B cell (primary cell): ENCODE data around the gene CATSPERD. TPM values are rescaled to one million over a fixed set of nuclear protein-coding genes. Genes with fewer than 3 reads are reported as not detected.

Source experiments
- ATAC-seq: fragments of 200-7000 bp; cut with Tn5 transposase; one replicate; pipeline ENCODE4 v1.10.0; 2021; ENCODE audit warnings: low read depth, mild to moderate bottlenecking, moderate number of reproducible peaks, moderate library complexity
- CTCF ChIA-PET: fragments of 350-600 bp; sonication (Branson Sonifier 250); formaldehyde crosslinking; loops from one replicate; lab custom pipeline; 2021; ENCODE audit warnings: antibody characterized with exemption, inconsistent platforms; lab: Charles Lee
- POLR2A ChIA-PET: fragments of 350-600 bp; sonication (Branson Sonifier 250); formaldehyde crosslinking; loops from one replicate; lab custom pipeline; 2021; ENCODE audit warnings: antibody characterized with exemption; lab: Charles Lee
- DNase-seq: peaks from one replicate; pipeline ENCODE4 v3.0.0; 2013
- H2AFZ ChIP-seq: 2 replicates; pipeline ENCODE4 v1.6.1; 2012; ENCODE audit warnings: mild to moderate bottlenecking, low read depth, low read length; ENCODE audit not compliant: insufficient read depth, poor library complexity, severe bottlenecking
- H3K27ac ChIP-seq, 2 donors: 1 replicate in 1 of 2; 2 replicates in 1 of 2; pipeline ENCODE4 v1.5.1; 2012 to 2013; ENCODE audit warnings: low read length in 2 of 2, mild to moderate bottlenecking in 2 of 2, moderate library complexity in 1 of 2
- H3K27me3 ChIP-seq, 4 experiments: fragments of 200-600 bp in 1 of 4; sonication (generic) in 1 of 4; replicated peaks in 1 of 4; 1 replicate in 2 of 4; 2 replicates in 2 of 4; pipeline versions ENCODE4 v1.6.1 to v1.7.0; 2013 to 2016; ENCODE audit warnings: low read length in 3 of 4, mild to moderate bottlenecking in 2 of 4, mixed read lengths in 1 of 4, moderate library complexity in 1 of 4; ENCODE audit not compliant: insufficient read depth in 4 of 4, control insufficient read depth in 3 of 4; ENCODE audit errors: control extremely low read depth in 1 of 4
- H3K36me3 ChIP-seq, 2 experiments: replicated peaks in 1 of 2; 1 replicate in 1 of 2; 2 replicates in 1 of 2; pipeline versions ENCODE4 v1.6.1 to v1.7.1; 2013; ENCODE audit warnings: low read length in 1 of 2; ENCODE audit not compliant: insufficient read depth in 2 of 2, control insufficient read depth in 1 of 2; ENCODE audit errors: control extremely low read depth in 1 of 2, extremely low read depth in 1 of 2
- H3K4me1 ChIP-seq, 2 donors: fragments of 200-600 bp in 1 of 2; sonication (generic) in 1 of 2; 1 replicate in 1 of 2; 2 replicates in 1 of 2; pipeline versions ENCODE4 v1.5.1 to v1.6.1; 2013 to 2017; ENCODE audit warnings: low read length in 2 of 2; ENCODE audit not compliant: control insufficient read depth in 2 of 2, insufficient read depth in 2 of 2
- H3K4me2 ChIP-seq: replicated peaks from 2 replicates; pipeline ENCODE3; 2012; ENCODE audit warnings: mild to moderate bottlenecking, low read depth, low read length; ENCODE audit not compliant: poor library complexity, severe bottlenecking
- H3K4me3 ChIP-seq, 5 experiments: fragments of 200-600 bp in 1 of 5; sonication (generic) in 1 of 5; 1 replicate in 3 of 5; 2 replicates in 2 of 5; pipeline versions ENCODE4 v1.5.1 to v1.7.0; 2011 to 2016; ENCODE audit warnings: low read length in 4 of 5, mild to moderate bottlenecking in 4 of 5, low read depth in 2 of 5, control low read depth in 1 of 5, moderate library complexity in 1 of 5; ENCODE audit not compliant: insufficient read depth in 1 of 5; ENCODE audit errors: control extremely low read depth in 1 of 5, extremely low read depth in 1 of 5
- H3K79me2 ChIP-seq: fragments of 200-600 bp; sonication (generic); one replicate; pipeline ENCODE4 v1.6.0; 2016; ENCODE audit warnings: low read length; ENCODE audit not compliant: control insufficient read depth, insufficient read depth
- H3K9ac ChIP-seq: fragments of 200-600 bp; sonication (generic); 2 replicates; pipeline ENCODE4 v1.6.1; 2017; ENCODE audit warnings: mild to moderate bottlenecking, low read length, moderate library complexity
- H3K9me3 ChIP-seq, 3 donors: one replicate each; pipeline versions ENCODE4 v1.6.1 to v1.7.1; 2013; ENCODE audit warnings: low read length in 2 of 3; ENCODE audit not compliant: control insufficient read depth in 2 of 3, insufficient read depth in 1 of 3; ENCODE audit errors: control extremely low read depth in 1 of 3
- H4K20me1 ChIP-seq: 2 replicates; pipeline ENCODE4 v1.6.0; 2012; ENCODE audit warnings: mild to moderate bottlenecking, low read length; ENCODE audit not compliant: insufficient read depth, control insufficient read depth, poor library complexity, severe bottlenecking
- H3K27ac Mint-ChIP-seq: one replicate; pipeline ENCODE4 v1.8.0; 2021; ENCODE audit warnings: mixed read lengths
- H3K27me3 Mint-ChIP-seq: one replicate; pipeline ENCODE4 v1.8.0; 2021; ENCODE audit warnings: mixed read lengths
- H3K4me1 Mint-ChIP-seq: one replicate; pipeline ENCODE4 v1.8.0; 2021; ENCODE audit warnings: mixed read lengths
- H3K4me3 Mint-ChIP-seq: one replicate; pipeline ENCODE4 v1.8.0; 2021; ENCODE audit warnings: mixed read lengths
- H3K9me3 Mint-ChIP-seq: one replicate; pipeline ENCODE4 v1.8.0; 2022; ENCODE audit warnings: mixed read lengths; ENCODE audit not compliant: insufficient read depth
- EZH2 ChIP-seq: IDR thresholded peaks from 2 replicates; pipeline ENCODE4 v1.6.1; 2012; ENCODE audit warnings: borderline replicate concordance, low read depth, mild to moderate bottlenecking, moderate library complexity, low read length; ENCODE audit not compliant: insufficient read depth, poor library complexity, severe bottlenecking
- WGBS: methylation state at CpG from one replicate; pipeline ENCODE4 v1.1.5; 2013; ENCODE audit warnings: missing lambda C conversion rate; ENCODE audit not compliant: insufficient coverage; 5-methylcytosine and 5-hydroxymethylcytosine counted together
- intact Hi-C: fragments of 100-400 bp; cut with micrococcal nuclease; formaldehyde crosslinking; loops from one replicate; pipeline ENCODE4 v1.10.0; 2022
- polyA plus RNA-seq: library from polyadenylated mRNA; depleted of rRNA; stranded (reverse); fragments of >200 nt; gene quantifications from 2 replicates; pipeline ENCODE4 v1.2.3, GENCODE V29; 2012
- total RNA-seq, 2 donors: library from RNA; stranded (reverse); fragments of 120-200 nt in 1 of 2; gene quantifications; 1 replicate in 1 of 2; 2 replicates in 1 of 2; pipeline versions ENCODE4 v1.2.3 to v1.2.4, GENCODE V29; 2013 to 2022
- TF ChIP-seq, protein P1 (sequence below): fragments of 200-600 bp; IDR thresholded peaks from one replicate; pipeline ENCODE4 v1.8.0; 2022; ENCODE audit warnings: antibody characterized with exemption, mild to moderate bottlenecking

The CATSPERD gene
- total and polyA plus RNA-seq, 2 donors (not counting 1 experiment from before 2014, with no cell fraction given), result not detected

DNA sequence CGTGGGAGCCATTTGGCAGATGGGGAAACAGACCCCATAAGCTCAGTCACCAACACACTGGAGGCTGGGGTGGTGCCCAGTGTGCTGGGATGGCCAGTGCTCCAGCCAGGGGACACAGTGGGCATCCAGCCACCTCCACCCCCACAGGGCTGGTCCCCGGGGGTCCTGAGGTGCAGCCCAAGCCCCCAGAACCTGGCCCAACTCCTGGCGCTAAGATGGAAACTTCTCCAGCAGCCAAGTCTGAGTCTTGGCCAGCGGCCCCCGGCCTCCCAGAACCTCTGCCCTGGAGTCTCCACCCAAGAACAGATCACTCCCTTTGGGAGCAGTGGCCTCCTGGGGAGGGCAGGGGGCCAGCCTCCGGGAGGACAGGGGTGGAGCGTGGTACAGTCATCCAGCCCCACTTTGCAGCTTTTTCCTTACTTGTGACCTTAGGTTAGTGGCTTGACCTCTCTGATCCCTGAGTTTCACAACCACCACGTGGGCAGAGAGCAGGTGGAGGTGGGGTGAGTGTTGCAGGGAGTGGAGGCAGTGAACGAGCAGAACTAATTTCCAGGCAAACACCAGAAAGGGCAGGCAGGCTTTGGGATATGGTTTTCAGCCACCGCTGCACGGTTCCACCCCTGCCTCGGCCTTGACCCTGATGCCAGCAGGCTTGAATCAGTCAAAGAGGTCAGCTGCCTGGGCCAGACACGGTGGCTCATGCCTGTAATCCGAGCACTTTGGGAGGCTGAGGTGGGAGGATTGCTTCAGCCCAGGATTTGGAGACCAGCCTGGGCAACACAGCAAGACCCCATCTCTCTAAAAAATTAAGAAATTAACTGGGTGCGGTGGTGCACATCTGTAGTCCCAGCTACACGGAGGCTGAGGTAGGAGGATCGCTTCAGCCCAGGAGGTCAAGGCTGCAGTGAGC lies 80.2 kb downstream of the CATSPERD start:
- H3K9me3 Mint-ChIP-seq, result no peaks in the 10 kb centered on the region
- ChIA-PET POLR2A (no interaction called here), CTCF (no interaction called here)
- Histone ChIP-seq H3K79me2 (no peaks in the 10 kb centered on the region), H3K4me1 (peaks cover 19 to 24% of the 10 kb centered on the region in 2 donors), H3K4me3 (no peak overlapping the region), H3K4me2 (no peak overlapping the region), H3K27ac (no peak overlapping the region), H3K9me3 (peaks cover 0 to 40% (median 0%) of the 10 kb centered on the region in 3 donors), H3K9ac (no peak overlapping the region), H3K27me3 (peaks cover 0 to 70% (median 27%) of the 10 kb centered on the region in 4 experiments), H2AFZ (no peak overlapping the region), H4K20me1 (no peaks in the 10 kb centered on the region), H3K36me3 (no peaks in the 10 kb centered on the region)
- peaks cover 32% of the 10 kb centered on the region for H3K27me3 Mint-ChIP-seq
- WGBS, result 90% methylated on average over 16 of the region's 17 CpGs
- TF ChIP-seq EZH2, result no peak
- TF ChIP-seq, protein P1, sequence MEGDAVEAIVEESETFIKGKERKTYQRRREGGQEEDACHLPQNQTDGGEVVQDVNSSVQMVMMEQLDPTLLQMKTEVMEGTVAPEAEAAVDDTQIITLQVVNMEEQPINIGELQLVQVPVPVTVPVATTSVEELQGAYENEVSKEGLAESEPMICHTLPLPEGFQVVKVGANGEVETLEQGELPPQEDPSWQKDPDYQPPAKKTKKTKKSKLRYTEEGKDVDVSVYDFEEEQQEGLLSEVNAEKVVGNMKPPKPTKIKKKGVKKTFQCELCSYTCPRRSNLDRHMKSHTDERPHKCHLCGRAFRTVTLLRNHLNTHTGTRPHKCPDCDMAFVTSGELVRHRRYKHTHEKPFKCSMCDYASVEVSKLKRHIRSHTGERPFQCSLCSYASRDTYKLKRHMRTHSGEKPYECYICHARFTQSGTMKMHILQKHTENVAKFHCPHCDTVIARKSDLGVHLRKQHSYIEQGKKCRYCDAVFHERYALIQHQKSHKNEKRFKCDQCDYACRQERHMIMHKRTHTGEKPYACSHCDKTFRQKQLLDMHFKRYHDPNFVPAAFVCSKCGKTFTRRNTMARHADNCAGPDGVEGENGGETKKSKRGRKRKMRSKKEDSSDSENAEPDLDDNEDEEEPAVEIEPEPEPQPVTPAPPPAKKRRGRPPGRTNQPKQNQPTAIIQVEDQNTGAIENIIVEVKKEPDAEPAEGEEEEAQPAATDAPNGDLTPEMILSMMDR, result no peak
- H3K4me1 Mint-ChIP-seq, result peaks cover 22% of the 10 kb centered on the region
- H3K27ac Mint-ChIP-seq, result peak overlapping the region; percentile 59
- intact Hi-C loops, result no loop called here
- ATAC-seq, result no peak
- H3K4me3 Mint-ChIP-seq, result no peak overlapping the region
- DNase-seq, result no peak
